Measurements from ENCODE around the gene TREML1.
A peak's percentile ranks its signal among the peaks of the same experiment; 100 is the strongest.
"Not testable (repeated sequence)": the region's sequence is repeated elsewhere in the genome, so short reads cannot be mapped to it uniquely, and the experiment has no call there.

The TREML1 gene

GRCh38 chr6:41153992-41154625, at the start of gene TREML1:
Gene TREML1, minus strand, starts transcription at chr6:41154347. Its CDS starts 59 bp downstream, at chr6:41154288.
- DNase-seq: no peak

GRCh38 chr6:41201764-41202173, 47.6 kb upstream of the TREML1 start:
- no peak for DNase-seq

- no peak for DNase-seq
These were observed 47.0 kb upstream of the TREML1 start, which contains the start of gene TREML2 for GRCh38 chr6:41200901-41201763. Gene TREML2, minus strand, starts transcription at chr6:41201149. Its CDS starts 141 bp downstream, at chr6:41201008.

- DNase-seq: no peak
These were observed 46.3 kb upstream of the TREML1 start for GRCh38 chr6:41200296-41200900.

GRCh38 chr6:41199552-41200246, 45.6 kb upstream of the TREML1 start:
- DNase-seq: no peak

GRCh38 chr6:41197234-41197633, 43.1 kb upstream of the TREML1 start:
- no peak for DNase-seq

- no peak for DNase-seq
These were observed 40.2 kb upstream of the TREML1 start for GRCh38 chr6:41194386-41194785.

GRCh38 chr6:41193884-41194283, 39.7 kb upstream of the TREML1 start:
- no peak for DNase-seq

- DNase-seq: no peak
These were observed 39.1 kb upstream of the TREML1 start for GRCh38 chr6:41193171-41193734.

- no peak for DNase-seq
These were observed 37.4 kb upstream of the TREML1 start for GRCh38 chr6:41191569-41191968.

GRCh38 chr6:41190791-41191190, 36.6 kb upstream of the TREML1 start:
- no peak for DNase-seq

- no peak for DNase-seq
These were observed 35.8 kb upstream of the TREML1 start for GRCh38 chr6:41189967-41190366.

- DNase-seq: not testable (repeated sequence)
These were observed 34.9 kb upstream of the TREML1 start for GRCh38 chr6:41189046-41189445.

GRCh38 chr6:41187924-41188886, 34.1 kb upstream of the TREML1 start:
- no peak for DNase-seq

GRCh38 chr6:41186031-41186562, 31.9 kb upstream of the TREML1 start:
- DNase-seq: no peak

- no peak for DNase-seq
These were observed 30.6 kb upstream of the TREML1 start for GRCh38 chr6:41184761-41185160.

GRCh38 chr6:41182069-41183034, 28.2 kb upstream of the TREML1 start:
- peak; percentile 37 for DNase-seq

- no peak for DNase-seq
These were observed 27.4 kb upstream of the TREML1 start for GRCh38 chr6:41181566-41181965.

- DNase-seq: no peak
These were observed 25.0 kb upstream of the TREML1 start for GRCh38 chr6:41179163-41179562.

- DNase-seq: no peak
These were observed 23.5 kb upstream of the TREML1 start for GRCh38 chr6:41177695-41178094.

Measured in COR-L47 (cell line).